Activated CD4-positive, alpha-beta T cell treated with anti-CD3 and anti-CD28 coated beads for 24 hours (primary cell): Measurements from ENCODE around the gene LRMDA.

Experiments used
- DNase-seq, 2 donors: peaks; one replicate each; pipeline ENCODE4 v3.0.0-alpha.2; 2020; ENCODE audit warnings: low read depth in 2 of 2

Gene LRMDA

DNA sequence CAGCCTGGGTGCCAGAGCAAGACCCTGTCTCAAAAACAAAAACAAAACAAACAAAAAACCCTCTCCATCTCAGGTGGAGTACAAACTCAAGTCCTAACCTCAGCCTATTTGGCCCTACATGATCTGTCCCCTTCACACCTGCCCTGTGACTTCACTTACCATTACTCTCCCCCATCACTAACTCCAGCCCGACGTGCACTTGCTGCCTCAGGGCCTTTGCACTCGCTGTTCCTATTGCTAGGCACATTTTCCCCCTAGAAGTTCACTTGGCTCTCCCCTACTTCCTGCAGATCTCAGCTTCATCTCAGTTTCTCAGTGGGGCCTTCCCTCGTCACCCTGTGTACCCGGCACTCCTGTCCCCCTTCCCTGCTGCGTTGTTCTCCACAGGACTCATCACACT lies 8.5 kb upstream of the LRMDA start:
- DNase-seq: no peak

DNA sequence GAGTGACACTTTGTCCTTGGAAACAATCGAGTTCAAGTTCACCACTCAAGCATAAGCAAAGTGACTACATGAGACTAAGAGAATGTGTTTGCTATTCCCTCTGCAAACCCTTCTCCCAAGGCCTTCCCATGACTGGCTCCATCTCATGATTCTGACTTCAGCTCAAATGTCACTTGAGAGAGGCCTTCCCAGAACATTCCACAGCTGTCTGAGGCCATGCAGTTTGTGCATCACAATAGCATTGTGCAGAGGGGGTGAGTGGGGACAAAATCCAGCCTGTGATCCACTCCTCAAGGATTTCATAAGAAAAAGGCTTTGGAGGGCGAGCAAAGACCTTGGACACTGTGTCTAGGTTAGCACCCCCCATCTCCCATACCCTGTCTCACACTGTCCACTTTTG lies 6.9 kb upstream of the LRMDA start:
- no peak for DNase-seq

DNA sequence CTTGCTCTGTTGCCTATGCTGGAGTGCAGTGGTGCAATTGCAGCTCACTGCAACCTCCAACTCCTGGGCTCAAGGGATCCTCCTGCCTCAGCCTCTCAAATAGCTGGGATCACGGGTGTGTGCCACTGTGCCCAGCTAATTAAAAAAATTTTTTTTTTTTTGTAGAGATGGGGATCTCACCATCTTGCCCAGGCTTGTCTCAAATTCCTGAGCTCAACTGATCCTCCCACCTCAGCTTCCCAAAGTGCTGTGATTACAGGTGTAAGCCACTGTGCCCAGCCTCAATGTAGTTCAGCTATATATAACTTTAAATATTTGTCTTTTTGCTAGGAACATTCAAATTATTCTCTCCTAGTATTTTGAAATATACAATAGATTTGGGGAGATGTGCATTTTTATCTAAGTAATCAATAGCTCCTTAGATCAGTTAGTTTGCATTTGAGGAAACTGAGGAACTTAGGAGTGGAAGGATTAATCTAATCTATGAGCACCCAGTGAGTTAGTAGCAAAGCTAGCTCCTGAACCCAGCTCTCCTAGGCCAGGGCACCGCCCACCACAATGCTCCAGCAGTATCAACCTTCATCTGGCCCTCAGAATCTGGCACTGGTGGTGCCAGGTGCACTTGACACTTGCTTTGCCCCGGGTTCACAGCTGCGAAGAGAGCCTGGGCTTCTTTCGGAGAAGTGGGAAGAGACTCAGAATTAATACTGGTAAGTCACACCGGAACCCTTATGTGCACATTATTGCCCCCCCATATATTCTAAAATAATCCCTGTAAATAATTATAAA lies 5.9 kb upstream of the LRMDA start:
- no peak for DNase-seq

DNA sequence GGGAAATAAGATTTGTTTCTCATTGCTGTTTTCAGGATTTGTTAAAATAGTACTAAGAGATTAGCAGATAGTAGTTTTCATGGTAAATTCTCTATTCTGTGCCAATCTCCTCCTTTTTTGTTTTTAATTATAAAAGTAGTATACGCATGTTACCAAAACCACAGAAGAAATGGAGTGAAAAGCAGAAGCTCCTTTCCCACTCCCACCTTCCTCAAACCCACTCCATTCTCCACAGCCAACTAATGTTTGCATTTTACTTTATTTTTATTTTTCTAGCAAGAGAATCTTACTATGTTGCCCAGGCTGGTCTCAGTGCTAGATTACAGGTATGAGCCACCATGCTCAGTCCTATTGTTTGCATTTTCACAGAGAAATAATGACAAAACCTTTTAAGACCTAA lies 4.5 kb upstream of the LRMDA start:
- DNase-seq: no peak

DNA sequence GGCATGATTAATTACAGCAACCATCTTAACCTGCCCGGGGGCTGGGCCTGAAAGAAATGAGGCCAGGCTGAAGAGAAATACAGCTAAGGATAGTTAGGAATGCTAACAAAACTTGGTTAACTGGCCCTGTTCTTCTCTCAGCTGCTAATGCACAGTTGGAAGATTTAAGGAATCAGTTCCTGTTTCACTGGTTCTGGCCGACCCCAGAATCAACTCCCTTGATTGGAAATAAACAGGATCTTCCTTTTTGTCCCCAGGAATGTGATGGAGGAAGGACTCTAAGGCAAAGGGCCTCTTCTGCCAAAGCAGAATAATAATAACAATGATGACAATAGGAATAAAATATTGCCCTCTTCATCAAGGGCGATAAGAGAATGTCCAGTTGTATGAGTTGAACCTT lies 3.5 kb upstream of the LRMDA start:
- DNase-seq: no peak

DNA sequence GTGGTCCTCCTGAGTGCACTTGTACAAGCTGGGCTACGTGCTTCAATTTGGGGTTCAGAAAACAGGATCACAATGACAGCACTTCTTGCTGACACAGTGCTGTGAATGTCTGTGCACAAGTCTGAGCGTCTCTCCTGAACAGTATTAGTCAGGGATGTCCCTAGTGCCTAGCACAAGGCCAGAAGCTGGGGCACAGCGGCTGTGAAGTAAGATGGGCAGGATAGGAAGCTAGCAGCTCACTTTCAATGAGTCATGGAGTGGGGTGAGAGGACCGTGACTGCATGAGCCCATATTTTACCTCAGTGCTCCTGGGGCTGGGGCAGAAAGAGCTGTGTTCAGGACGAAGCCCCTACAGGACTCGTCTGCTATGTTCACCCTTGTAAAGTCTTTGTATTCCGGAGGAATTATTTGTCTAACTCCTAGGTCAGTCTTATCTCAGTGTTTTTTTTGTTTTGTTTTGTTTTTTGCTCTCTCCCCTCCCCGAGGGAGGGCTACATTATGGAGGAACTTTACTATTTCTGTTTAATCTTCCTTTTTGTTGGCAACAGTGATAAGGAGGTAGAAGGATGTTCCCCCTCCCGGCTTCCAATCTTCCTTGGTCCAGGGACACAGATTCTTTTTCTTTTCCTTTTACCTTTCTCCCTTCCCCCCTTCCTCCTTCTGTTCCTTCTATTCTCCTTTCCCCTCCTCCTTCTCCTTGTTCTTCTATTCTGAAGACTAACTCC lies 2.8 kb upstream of the LRMDA start:
- no peak for DNase-seq

DNA sequence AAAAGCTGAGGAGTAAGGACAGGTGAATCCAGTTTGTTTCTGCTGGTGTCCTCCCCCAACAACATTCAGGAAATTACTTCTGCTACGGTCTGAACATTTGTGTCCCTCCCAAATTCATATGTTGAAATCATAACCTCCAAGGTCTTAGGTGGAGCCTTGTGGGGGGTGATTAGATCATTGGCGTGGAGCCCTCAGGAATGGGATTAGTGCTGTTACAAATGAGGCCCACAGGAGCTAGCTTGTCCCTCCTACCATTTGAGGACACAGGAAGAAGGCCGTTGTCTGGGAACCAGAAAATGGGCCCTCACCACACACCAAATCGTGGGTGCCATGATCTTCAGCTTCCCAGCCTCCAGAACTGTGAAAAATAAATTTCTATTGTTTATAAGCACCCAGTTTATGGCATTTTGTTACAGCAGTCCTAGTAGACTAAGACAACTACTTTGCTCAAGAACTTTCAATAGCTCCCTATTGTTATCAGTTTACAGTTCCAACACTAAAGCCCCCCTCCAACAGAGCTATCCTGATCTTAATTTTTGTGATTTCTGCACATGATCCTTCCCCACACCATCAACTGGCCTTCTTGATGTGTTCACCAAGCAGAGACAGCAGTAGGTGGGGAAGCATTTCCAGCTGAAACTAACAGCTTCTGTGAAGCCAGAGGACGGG lies 2.1 kb upstream of the LRMDA start:
- DNase-seq: no peak

DNA sequence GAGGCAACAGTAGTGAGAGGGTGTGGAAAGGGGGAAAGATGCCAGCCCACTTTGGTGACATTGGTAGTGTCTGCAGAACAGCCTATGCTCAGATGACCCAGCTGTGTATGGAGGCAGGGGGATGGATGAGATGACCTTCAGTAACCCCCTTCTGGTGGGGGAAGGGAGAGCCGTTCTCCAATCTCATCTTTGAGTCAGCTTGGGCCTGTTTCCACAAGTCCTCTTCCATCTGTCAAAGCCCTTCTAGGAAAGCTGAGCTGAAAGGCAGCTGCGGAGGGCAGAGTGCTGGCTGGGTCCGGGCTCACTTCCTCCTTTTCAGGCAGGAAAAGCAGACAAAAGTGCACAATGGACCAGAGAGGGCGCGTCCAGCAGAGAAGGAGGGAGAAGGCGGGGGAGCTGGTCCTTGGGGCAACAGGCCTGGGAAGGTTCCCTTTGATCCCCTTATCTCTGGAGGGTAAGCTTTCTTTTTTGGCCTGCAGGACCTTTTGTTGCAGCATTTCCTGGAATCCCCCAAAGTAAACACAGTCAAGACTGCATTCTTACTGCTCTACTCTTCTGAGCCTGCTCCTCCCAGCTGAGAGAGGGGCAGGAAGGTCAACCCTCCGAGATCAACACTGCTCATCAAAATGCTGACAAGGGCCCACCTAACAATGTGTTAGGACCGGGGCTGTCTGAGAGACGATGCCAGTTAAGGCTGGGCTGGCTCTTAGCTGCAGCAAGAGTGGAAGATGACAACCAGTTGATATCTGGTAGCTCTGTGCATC lies 1.2 kb upstream of the LRMDA start:
- DNase-seq: no peak

DNA sequence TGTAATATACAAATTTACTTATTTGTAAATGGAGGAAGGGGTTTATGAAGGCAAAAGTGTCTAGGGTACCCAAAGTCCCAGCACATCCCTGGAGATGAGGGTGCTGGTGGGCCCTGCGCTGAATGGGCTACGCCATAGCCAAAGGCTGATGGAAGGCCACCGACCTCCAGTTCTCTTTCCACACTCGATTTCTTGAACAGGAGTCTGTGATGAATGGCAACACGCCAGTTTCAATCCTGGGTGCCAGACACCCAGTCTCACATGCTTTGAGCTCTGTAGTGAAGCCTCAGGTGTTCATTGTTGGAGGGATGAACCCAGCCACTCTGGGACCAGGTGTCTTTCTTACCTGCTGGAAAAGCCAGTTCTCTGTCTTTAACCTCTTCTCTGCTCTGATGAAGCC lies 752 bp downstream of the LRMDA start:
- no peak for DNase-seq

DNA sequence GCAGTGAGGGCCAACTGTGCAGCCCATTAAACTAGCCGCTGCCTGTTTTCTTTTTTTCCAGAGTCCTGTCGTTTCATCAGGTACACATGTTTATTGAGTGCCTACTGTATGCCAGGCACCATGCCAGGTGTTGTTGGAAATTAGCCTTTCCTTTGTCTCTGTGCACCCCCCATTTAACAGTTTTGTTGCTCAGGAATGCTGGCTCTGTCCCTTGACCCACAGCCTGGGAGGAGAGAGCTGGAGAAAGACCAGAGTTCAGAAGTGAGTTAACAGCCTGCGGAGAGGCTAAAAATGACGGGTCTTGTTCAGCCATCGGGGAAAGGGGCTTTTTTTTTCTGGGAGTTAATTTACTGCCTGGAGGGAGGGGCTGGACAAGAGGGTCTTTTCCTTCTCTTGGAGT lies 1.3 kb downstream of the LRMDA start:
- DNase-seq: no peak

DNA sequence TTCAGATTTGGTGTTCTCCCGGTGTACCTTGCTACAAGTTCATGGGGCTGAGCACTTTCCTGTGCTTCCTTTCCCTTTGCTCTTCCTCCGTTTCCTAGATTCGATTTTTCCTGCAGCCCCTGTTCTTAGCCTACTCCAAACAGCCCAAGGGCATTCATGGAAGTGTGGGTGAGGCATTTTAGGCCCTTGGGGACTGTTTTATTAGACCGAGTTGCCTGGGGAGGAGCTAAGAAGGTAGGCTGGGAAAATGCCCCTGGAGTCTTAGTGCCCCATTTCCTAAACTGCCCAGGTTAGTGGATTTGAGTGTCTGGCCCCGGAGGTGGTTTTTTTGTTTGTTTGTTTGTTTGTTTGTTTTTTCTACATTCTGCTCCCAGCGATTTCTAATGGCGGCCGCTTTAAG lies 1.8 kb downstream of the LRMDA start:
- no peak for DNase-seq

DNA sequence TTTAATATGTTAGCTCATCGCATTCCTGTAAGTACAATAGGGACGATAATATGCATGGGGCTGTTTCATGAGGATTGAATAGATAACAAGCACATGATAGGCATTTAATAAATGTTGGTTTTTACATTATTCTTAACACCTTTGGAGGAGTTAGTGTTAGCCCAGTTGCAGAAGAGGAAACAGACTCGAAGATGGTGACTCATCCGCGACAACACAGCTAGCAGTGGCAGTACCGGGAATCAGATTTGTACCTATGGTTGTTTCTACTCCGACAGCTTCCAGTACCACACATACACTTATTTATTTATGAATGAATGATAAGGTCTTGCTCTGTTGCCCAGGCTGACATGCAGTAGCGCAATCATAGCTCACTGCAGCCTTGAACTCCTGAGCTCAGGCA lies 2.9 kb downstream of the LRMDA start:
- DNase-seq: no peak

DNA sequence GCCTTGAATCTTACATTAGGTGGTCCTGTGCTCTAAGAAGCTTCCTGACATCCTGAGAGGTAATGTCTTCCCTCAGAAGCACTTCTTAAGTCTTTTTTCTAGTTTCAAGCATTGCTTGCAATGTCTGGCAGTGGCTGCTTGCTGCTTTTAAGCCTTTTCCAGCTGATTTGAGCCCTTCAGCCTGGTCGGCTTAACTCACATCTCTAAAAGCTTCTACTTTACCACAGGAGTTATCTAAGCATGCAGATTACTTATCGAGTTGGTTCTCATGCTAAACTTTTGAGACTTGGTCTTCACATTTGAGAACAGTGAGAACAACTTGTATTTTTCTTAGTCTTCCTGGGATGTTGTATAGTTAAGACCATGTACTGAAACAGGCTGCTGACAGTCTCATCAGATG lies 3.9 kb downstream of the LRMDA start:
- DNase-seq: no peak

DNA sequence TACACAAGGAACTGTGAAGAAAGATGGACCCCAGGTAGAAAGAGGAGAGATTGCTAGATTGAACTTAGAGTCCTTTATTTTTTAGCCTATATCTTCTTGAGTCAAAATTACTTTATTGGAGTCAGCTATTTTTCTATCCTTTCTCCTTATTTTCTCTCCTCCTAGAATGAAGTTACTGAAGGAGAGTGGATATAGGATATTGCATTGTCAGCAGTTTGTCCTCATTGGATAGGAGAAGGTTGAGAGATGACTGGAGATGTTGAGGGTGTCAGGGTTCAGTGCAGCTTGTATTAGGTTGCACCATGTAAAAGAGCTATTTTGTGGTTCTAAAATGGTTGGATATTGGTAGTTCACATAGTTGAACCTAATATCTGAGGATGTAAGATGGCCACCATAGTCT lies 5.5 kb downstream of the LRMDA start:
- no peak for DNase-seq

DNA sequence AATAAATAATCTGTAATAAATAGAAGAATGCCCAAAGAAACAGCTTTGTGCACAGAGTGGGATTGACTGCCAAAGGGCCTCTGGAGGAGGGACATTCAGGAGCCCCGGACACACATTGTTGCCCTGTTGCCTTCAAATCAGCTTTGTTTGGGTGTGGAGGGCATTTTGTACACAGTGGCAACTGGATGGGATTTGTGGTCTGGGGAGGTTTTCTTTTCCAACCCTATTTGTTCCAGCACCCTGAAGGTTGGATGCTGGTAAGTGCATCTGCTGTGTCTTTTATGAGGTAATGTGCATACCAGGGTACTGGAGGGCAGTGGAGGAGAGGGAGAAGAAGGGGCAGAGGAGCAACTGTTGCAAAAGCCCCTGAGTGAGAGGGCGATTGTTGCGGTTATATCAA lies 6.3 kb downstream of the LRMDA start:
- DNase-seq: no peak

DNA sequence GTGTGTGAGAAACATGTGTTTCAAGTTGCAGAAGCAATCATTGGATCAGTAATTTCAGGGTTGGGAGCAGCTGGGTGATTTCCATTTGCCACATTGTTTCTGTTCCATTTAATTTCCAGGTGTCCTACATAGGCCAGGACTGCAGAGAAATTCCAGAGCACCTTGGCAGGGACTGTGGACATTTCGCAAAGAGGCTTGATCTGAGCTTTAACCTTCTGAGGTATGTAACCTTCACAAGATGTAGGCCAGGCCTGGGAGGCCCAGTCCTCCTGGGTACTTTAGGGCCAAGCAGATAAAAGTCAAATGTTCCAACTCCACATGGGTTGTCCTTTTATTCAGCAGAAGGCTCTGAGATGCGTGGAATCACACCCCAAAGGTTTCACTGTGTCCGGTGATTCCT lies 6.9 kb downstream of the LRMDA start:
- no peak for DNase-seq

DNA sequence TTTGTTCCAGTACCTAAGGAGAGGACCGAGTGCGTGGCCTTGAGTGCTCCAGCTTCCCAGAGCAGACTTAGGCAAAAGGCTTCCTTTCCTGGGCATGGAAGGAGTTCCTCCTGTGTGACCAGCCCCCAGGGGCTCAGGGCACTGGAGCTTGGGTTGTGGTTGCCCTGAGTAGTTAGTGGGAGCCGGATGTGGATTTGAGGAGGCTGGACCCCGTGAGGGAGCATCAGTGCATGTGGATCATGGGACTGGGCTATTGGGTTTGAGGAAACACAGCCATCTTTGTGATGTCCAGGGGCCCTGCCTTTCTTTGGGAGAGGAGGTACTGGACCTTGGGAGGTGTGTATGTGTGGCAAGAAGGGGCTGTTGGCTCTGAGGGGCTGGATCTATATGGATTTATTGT lies 8.4 kb downstream of the LRMDA start:
- no peak for DNase-seq

DNA sequence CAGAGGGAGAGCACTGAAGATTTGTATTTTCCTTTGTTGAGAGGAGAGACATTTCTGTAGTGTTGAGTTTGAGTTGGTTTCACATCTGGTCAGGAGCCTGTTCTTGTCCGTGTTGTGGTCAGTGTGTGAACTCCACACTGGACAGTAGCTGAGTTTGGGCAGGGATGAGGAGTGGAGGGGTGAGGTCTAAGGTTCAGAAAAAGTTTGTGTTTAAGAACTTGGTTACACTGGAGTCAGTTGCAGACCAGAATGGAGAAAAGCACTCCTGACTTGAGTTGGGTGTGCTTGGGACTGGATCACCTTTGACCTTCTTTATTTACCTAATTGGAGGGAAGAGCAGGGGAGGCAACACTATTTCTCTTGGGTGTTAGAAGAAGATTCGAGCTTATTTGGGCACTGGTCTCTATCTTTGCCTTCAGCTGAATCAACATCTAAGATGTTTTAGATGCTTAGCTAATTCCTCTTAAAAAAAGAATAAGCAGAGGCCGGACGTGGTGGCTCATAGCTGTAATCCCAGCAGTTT lies 8.9 kb downstream of the LRMDA start:
- no peak for DNase-seq

DNA sequence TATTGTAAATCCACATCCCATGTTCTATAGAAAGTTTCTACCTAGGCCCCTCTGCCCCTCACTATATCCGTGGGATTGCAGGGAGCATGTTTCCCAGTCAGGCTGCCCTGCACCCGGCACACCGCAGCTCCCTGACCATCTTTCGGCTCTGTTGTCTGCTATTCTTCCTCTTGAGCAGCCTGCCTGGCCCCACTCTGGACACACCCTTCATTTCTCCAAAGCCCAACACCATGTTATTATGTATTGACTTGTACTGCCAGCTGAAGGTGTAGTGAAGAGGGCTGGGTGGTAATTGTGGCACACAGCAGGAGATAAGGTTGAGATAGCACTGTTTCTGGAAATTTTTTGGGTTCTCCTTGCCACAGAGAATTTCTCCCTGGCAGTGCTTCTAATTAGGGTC lies 9.8 kb downstream of the LRMDA start:
- no peak for DNase-seq

DNA sequence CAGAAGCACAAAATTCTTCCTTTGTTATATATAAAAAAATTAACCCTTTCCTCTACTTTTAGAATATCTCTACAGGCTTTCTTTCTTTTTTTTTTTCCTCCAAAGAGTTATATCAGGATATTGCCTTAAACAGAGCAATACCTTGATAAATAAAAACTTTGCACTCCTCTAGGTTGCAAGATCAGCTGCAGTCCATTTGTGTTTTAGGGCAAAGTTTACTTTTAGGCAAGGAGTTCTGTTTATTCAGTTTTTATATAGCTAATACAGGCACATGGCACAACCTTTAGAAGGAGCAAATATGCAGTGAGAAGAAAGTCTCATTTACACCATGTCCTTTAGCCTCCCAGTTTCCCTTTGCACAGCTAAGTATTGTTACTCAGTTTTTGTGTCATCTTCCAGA lies 10.3 kb downstream of the LRMDA start:
- DNase-seq: no peak

DNA sequence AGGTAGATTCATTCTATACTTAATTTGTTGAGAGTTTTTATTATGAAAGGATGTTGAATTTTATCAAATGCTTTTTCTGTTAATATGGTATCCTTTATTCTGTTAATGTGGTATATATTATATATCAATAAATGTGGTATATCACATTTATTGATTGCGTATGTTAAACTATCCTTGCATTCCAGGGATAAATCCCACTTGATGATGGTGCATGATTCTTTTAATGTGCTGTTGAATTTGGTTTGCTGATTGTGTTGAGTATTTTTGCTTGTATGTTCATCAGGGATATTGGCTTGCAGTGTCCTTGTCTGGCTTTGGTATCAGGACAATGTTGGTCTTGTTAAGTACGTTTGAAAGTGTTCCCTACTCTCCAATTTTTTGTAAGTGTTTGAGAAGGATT lies 11.9 kb downstream of the LRMDA start:
- no peak for DNase-seq

DNA sequence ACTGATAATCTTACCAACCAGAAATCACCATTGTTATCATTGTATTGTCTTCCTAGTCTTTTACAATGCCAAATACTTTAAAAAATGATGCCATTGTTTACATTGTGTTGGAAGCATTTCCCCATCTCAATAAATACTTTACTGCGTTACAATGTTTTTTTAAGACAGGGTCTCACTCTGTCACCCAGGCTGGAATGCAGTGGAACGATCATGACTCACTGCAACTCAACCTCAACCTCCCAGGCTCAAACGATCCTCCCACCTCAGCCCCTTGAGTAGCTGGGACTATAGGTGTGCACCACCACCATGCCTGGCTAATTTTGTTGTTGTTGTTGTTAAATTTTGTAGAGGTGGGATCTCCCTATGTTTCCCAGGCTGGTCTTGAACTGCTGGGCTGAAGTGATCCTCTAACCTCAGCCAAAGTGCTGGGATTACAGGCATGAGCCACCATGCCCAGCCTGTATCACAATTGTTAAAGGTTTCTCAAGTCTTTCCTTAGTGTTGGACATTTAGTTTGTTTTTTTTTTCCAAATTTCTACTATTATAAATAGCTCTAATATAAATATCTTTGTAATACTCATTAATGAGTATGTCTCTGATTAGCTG lies 13.5 kb downstream of the LRMDA start:
- DNase-seq: no peak
